Measurements from ENCODE around the gene MCM8. TPM values are rescaled to one million over a fixed set of nuclear protein-coding genes. Genes with fewer than 3 reads are reported as not detected.

The MCM8 gene
- total RNA-seq, 1 experiment from 2014 or later, result 27.0 TPM

GRCh38 chr20:6045566-6045965 lies 95.1 kb downstream of the MCM8 start:
- H2AFZ ChIP-seq (ENCODE audit: low read length), result no peak overlapping the region
- H3K9me3 ChIP-seq (ENCODE audit: low read length), result no peaks in the 10 kb centered on the region
- H3K36me3 ChIP-seq (ENCODE audit: low read depth, low read length), result peaks cover 4% of the 10 kb centered on the region; the same call in 1 of the 2 replicates
- ChIA-PET CTCF (no interaction called here), POLR2A (ENCODE audit: unreplicated experiment) (no interaction called here)
- BruUV-seq (replicated peaks), result no TSS peak
- intact Hi-C loops (cut with micrococcal nuclease), result no loop called here
- no peaks in the 10 kb centered on the region for H3K79me2 ChIP-seq (ENCODE audit: low read length)
- no peak overlapping the region for H3K9ac ChIP-seq (ENCODE audit: low read length)
- ATAC-seq (no peak), DNase-seq (no peak)
- no peaks in the 10 kb centered on the region for H3F3A ChIP-seq (ENCODE audit: low read length, unreplicated experiment)
- no peaks in the 10 kb centered on the region for H4K20me1 ChIP-seq (ENCODE audit: low read length)
- H3K4me1 ChIP-seq (ENCODE audit: insufficient read depth, low read length), result no peaks in the 10 kb centered on the region
- no peak for TF ChIP-seq EZH2 (IDR thresholded peaks at IDR 0.05; ENCODE audit: low read length, unreplicated experiment)
- TF ChIP-seq EZH2phosphoT487 (IDR thresholded peaks at IDR 0.05; ENCODE audit: borderline replicate concordance, low read length), result no peak
- TF ChIP-seq, protein P1, sequence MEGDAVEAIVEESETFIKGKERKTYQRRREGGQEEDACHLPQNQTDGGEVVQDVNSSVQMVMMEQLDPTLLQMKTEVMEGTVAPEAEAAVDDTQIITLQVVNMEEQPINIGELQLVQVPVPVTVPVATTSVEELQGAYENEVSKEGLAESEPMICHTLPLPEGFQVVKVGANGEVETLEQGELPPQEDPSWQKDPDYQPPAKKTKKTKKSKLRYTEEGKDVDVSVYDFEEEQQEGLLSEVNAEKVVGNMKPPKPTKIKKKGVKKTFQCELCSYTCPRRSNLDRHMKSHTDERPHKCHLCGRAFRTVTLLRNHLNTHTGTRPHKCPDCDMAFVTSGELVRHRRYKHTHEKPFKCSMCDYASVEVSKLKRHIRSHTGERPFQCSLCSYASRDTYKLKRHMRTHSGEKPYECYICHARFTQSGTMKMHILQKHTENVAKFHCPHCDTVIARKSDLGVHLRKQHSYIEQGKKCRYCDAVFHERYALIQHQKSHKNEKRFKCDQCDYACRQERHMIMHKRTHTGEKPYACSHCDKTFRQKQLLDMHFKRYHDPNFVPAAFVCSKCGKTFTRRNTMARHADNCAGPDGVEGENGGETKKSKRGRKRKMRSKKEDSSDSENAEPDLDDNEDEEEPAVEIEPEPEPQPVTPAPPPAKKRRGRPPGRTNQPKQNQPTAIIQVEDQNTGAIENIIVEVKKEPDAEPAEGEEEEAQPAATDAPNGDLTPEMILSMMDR (conservative IDR thresholded peaks at IDR 0.05; ENCODE audit: low read depth, low read length), result no peak
- no peak overlapping the region for H3K4me2 ChIP-seq (ENCODE audit: low read length)
- H3K27me3 ChIP-seq (ENCODE audit: low read length), result no peaks in the 10 kb centered on the region
- no peak overlapping the region for H3K27ac ChIP-seq (ENCODE audit: low read length)
- H3K4me3 ChIP-seq (ENCODE audit: low read length), result no peak overlapping the region
- H3K9me2 ChIP-seq (replicated peaks; ENCODE audit: low read length), result no peaks in the 10 kb centered on the region

GRCh38 chr20:6046432-6046831 lies 96.0 kb downstream of the MCM8 start:
- Histone ChIP-seq H3K4me2 (ENCODE audit: low read length) (no peak overlapping the region), H4K20me1 (ENCODE audit: low read length) (no peaks in the 10 kb centered on the region), H3K27ac (ENCODE audit: low read length) (no peak overlapping the region), H3K27me3 (ENCODE audit: low read length) (no peaks in the 10 kb centered on the region), H3K4me3 (ENCODE audit: low read length) (no peak overlapping the region), H3K36me3 (ENCODE audit: low read depth, low read length) (no peaks in the 10 kb centered on the region), H3K79me2 (ENCODE audit: low read length) (no peaks in the 10 kb centered on the region), H3K9me2 (replicated peaks; ENCODE audit: low read length) (no peaks in the 10 kb centered on the region), H3K4me1 (ENCODE audit: insufficient read depth, low read length) (no peaks in the 10 kb centered on the region), H3F3A (ENCODE audit: low read length, unreplicated experiment) (no peaks in the 10 kb centered on the region), H2AFZ (ENCODE audit: low read length) (no peak overlapping the region), H3K9me3 (ENCODE audit: low read length) (no peaks in the 10 kb centered on the region), H3K9ac (ENCODE audit: low read length) (no peak overlapping the region)
- intact Hi-C loops (cut with micrococcal nuclease), result no loop called here
- DNase-seq (no peak), ATAC-seq (no peak)
- BruUV-seq (replicated peaks), result no TSS peak
- TF ChIP-seq EZH2 (IDR thresholded peaks at IDR 0.05; ENCODE audit: low read length, unreplicated experiment), result no peak
- ChIA-PET POLR2A (ENCODE audit: unreplicated experiment) (no interaction called here), CTCF (no interaction called here)

DNA sequence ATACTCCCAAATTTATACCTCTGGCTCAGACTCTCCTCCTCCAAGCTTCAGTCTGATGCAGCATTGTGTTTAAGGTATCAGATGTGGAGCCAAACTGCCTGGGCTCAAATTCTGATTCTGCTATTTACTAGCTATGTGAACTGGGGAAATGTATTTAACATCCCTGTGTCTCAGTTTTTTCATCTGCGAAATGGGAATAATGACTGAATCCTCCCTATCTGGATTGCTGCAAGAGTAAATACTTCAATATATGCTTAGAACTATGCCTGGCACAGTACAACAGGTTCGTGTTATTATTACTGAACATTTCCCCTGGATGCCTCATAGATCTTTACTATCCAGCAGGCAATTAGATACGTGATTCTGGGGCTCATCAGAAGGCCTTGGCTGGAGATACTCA lies 97.9 kb downstream of the MCM8 start:
- POLR2A ChIA-PET (ENCODE audit: unreplicated experiment), result no interaction called here
- BruUV-seq (replicated peaks), result no TSS peak

More for the DNA sequence above, 97.9 kb downstream of the MCM8 start:
- no peaks in the 10 kb centered on the region for H3K9me3 ChIP-seq (ENCODE audit: low read length)
- H3K4me1 ChIP-seq (ENCODE audit: insufficient read depth, low read length), result peaks cover 3% of the 10 kb centered on the region; the same call in 1 of the 2 replicates
- H3K27ac ChIP-seq (ENCODE audit: low read length), result no peak overlapping the region
- no peak overlapping the region for H3K9ac ChIP-seq (ENCODE audit: low read length)
- H3K4me2 ChIP-seq (ENCODE audit: low read length), result no peak overlapping the region
- H3F3A ChIP-seq (ENCODE audit: low read length, unreplicated experiment), result no peaks in the 10 kb centered on the region
- H3K9me2 ChIP-seq (replicated peaks; ENCODE audit: low read length), result no peaks in the 10 kb centered on the region
- intact Hi-C loops (cut with micrococcal nuclease), result no loop called here
- TF ChIP-seq EZH2 (IDR thresholded peaks at IDR 0.05; ENCODE audit: low read length, unreplicated experiment) (no peak), EZH2phosphoT487 (IDR thresholded peaks at IDR 0.05; ENCODE audit: borderline replicate concordance, low read length) (no peak)
- TF ChIP-seq, protein P1 (conservative IDR thresholded peaks at IDR 0.05; ENCODE audit: low read depth, low read length), result no peak
- H3K27me3 ChIP-seq (ENCODE audit: low read length), result no peaks in the 10 kb centered on the region
- no peaks in the 10 kb centered on the region for H4K20me1 ChIP-seq (ENCODE audit: low read length)
- H3K79me2 ChIP-seq (ENCODE audit: low read length), result no peaks in the 10 kb centered on the region
- CTCF ChIA-PET, result no interaction called here
- H2AFZ ChIP-seq (ENCODE audit: low read length), result no peak overlapping the region
- DNase-seq (no peak), ATAC-seq (no peak)
- H3K36me3 ChIP-seq (ENCODE audit: low read depth, low read length), result no peaks in the 10 kb centered on the region
- H3K4me3 ChIP-seq (ENCODE audit: low read length), result no peak overlapping the region

Other genes starting within 250 kb of the MCM8 start
- gene SHLD1, start 200.3 kb upstream of the MCM8 start, total RNA-seq (2014; rRNA removed), result 3.4 and 5.1 TPM in 2 replicates
- not detected in 2 replicates for gene CHGB, start 39.1 kb upstream of the MCM8 start, total RNA-seq (2014; rRNA removed)
- 35.4 and 44.0 TPM in 2 replicates for gene TRMT6, start 119 bp upstream of the MCM8 start, total RNA-seq (2014; rRNA removed)
- gene CRLS1, start 55.5 kb downstream of the MCM8 start, total RNA-seq (2014; rRNA removed), result 50.7 and 52.2 TPM in 2 replicates
- 0.44 TPM in 1 of 2 replicates, not detected in the other for gene LRRN4, start 103.4 kb downstream of the MCM8 start, total RNA-seq (2014; rRNA removed)
- gene FERMT1, start 172.4 kb downstream of the MCM8 start, total RNA-seq (2014; rRNA removed), result 70.8 and 72.6 TPM in 2 replicates

Measured in PC-3 (cell line).